ENCODE data around the gene BUB3.
"Not testable (repeated sequence)": the region's sequence is repeated elsewhere in the genome, so short reads cannot be mapped to it uniquely, and the experiment has no call there.

Gene BUB3

GRCh38 chr10:123166618-123167017, 12.4 kb downstream of the BUB3 start:
- no peak for DNase-seq (ENCODE audit: extremely low read depth, low read depth)
- TF ChIP-seq, protein P1, sequence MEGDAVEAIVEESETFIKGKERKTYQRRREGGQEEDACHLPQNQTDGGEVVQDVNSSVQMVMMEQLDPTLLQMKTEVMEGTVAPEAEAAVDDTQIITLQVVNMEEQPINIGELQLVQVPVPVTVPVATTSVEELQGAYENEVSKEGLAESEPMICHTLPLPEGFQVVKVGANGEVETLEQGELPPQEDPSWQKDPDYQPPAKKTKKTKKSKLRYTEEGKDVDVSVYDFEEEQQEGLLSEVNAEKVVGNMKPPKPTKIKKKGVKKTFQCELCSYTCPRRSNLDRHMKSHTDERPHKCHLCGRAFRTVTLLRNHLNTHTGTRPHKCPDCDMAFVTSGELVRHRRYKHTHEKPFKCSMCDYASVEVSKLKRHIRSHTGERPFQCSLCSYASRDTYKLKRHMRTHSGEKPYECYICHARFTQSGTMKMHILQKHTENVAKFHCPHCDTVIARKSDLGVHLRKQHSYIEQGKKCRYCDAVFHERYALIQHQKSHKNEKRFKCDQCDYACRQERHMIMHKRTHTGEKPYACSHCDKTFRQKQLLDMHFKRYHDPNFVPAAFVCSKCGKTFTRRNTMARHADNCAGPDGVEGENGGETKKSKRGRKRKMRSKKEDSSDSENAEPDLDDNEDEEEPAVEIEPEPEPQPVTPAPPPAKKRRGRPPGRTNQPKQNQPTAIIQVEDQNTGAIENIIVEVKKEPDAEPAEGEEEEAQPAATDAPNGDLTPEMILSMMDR (IDR thresholded peaks at IDR 0.05; ENCODE audit: low read depth, low read length, missing control alignments), result no peak

GRCh38 chr10:123170961-123171360, 16.8 kb downstream of the BUB3 start:
- no peak overlapping the region for H3K4me3 ChIP-seq (replicated peaks; ENCODE audit: low read depth, low read length)
- no peak for DNase-seq (ENCODE audit: extremely low read depth, low read depth)

More at GRCh38 chr10:123166618-123167017, 12.4 kb downstream of the BUB3 start:
- no peak overlapping the region for H3K4me3 ChIP-seq (replicated peaks; ENCODE audit: low read depth, low read length)

GRCh38 chr10:123171616-123172015, 17.4 kb downstream of the BUB3 start:
- not testable (repeated sequence) for H3K4me3 ChIP-seq (replicated peaks; ENCODE audit: low read depth, low read length); DNase-seq (ENCODE audit: extremely low read depth, low read depth)

More at GRCh38 chr10:123170961-123171360, 16.8 kb downstream of the BUB3 start:
- TF ChIP-seq, protein P1 (IDR thresholded peaks at IDR 0.05; ENCODE audit: low read depth, low read length, missing control alignments), result no peak

GRCh38 chr10:123175389-123176387, 21.5 kb downstream of the BUB3 start:
- TF ChIP-seq, protein P1 (IDR thresholded peaks at IDR 0.05; ENCODE audit: low read depth, low read length, missing control alignments), result no peak
- DNase-seq (ENCODE audit: extremely low read depth, low read depth), result no peak
- no peak overlapping the region for H3K4me3 ChIP-seq (replicated peaks; ENCODE audit: low read depth, low read length)

DNA sequence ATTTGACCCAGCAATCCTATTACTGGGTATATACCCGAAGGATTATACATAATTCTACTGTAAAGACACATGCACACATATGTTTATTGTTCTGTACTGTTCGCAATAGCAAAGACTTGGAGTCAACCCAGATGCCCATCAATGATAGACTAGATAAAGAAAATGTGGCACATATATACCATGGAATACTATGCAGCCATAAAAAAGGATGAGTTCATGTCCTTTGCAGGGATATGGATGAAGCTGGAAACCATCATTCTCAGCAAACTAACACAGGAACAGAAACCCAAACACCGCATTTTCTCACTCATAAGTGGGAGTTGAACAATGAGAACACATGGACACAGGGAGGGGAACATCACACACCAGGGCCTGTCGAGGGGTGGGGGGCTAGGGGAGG, 24.2 kb downstream of the BUB3 start:
- not testable (repeated sequence) for DNase-seq (ENCODE audit: extremely low read depth, low read depth); H3K4me3 ChIP-seq (replicated peaks; ENCODE audit: low read depth, low read length)

- TF ChIP-seq, protein P1 (IDR thresholded peaks at IDR 0.05; ENCODE audit: low read depth, low read length, missing control alignments), result no peak
- DNase-seq (ENCODE audit: extremely low read depth, low read depth), result no peak
Measured at GRCh38 chr10:123180101-123181090, 26.2 kb downstream of the BUB3 start.

GRCh38 chr10:123183724-123184123, 29.5 kb downstream of the BUB3 start:
- no peak overlapping the region for H3K4me3 ChIP-seq (replicated peaks; ENCODE audit: low read depth, low read length)
- TF ChIP-seq, protein P1 (IDR thresholded peaks at IDR 0.05; ENCODE audit: low read depth, low read length, missing control alignments), result no peak
- DNase-seq (ENCODE audit: extremely low read depth, low read depth), result no peak

More at GRCh38 chr10:123180101-123181090, 26.2 kb downstream of the BUB3 start:
- H3K4me3 ChIP-seq (replicated peaks; ENCODE audit: low read depth, low read length), result no peak overlapping the region

Measured in HFF-Myc (cell line).